ENCODE results near the gene TRAF4. TPM values are rescaled to one million over a fixed set of nuclear protein-coding genes. Genes with fewer than 3 reads are reported as not detected.

The TRAF4 gene
- total RNA-seq, 3 donors from 2014 or later, result 66.0 to 166 (median 126) TPM

- ATAC-seq, result peak; percentile 11
- peaks cover 47% of the 10 kb centered on the region for H3K4me1 ChIP-seq (ENCODE audit: low read depth)
- H3K36me3 ChIP-seq (ENCODE audit: low read depth), result no peaks in the 10 kb centered on the region
- H3K4me3 ChIP-seq, result peak overlapping the region; percentile 75
- no peaks in the 10 kb centered on the region for H3K9me3 ChIP-seq
- intact Hi-C loops (cut with DNase I, micrococcal nuclease), result no loop called here
- no peak for TF ChIP-seq CTCF (IDR thresholded peaks at IDR 0.05)
- peak; percentile 76 to 85 (median 83) for DNase-seq
Observed at GRCh38 chr17:28744104-28744971, 527 bp downstream of the TRAF4 start.

GRCh38 chr17:28744972-28745785, 1.4 kb downstream of the TRAF4 start:
- H3K4me1 ChIP-seq (ENCODE audit: low read depth), result peaks cover 49% of the 10 kb centered on the region
- DNase-seq, result peak; percentile 73 to 81 (median 74)
- peak; percentile 1 for ATAC-seq
- H3K9me3 ChIP-seq, result no peaks in the 10 kb centered on the region
- H3K36me3 ChIP-seq (ENCODE audit: low read depth), result no peaks in the 10 kb centered on the region
- no peak for TF ChIP-seq CTCF (IDR thresholded peaks at IDR 0.05)
- intact Hi-C loops (cut with DNase I, micrococcal nuclease), result no loop called here
- H3K4me3 ChIP-seq, result peak overlapping the region; percentile 75

- no peak for TF ChIP-seq CTCF (IDR thresholded peaks at IDR 0.05)
- Histone ChIP-seq H3K4me1 (ENCODE audit: low read depth) (peaks cover 49% of the 10 kb centered on the region), H3K36me3 (ENCODE audit: low read depth) (no peaks in the 10 kb centered on the region), H3K9me3 (no peaks in the 10 kb centered on the region), H3K4me3 (no peak overlapping the region)
- ATAC-seq (peak; percentile 18), DNase-seq (peak; percentile 51 to 78 (median 72))
- intact Hi-C loops (cut with DNase I, micrococcal nuclease), result no loop called here
Observed at GRCh38 chr17:28745786-28746411, 2.1 kb downstream of the TRAF4 start.

GRCh38 chr17:28746611-28747050, 2.8 kb downstream of the TRAF4 start:
- intact Hi-C loops (cut with DNase I, micrococcal nuclease), result no loop called here
- TF ChIP-seq CTCF (IDR thresholded peaks at IDR 0.05), result no peak
- Histone ChIP-seq H3K9me3 (no peaks in the 10 kb centered on the region), H3K36me3 (ENCODE audit: low read depth) (no peaks in the 10 kb centered on the region), H3K4me3 (no peak overlapping the region), H3K4me1 (ENCODE audit: low read depth) (peaks cover 49% of the 10 kb centered on the region)
- ATAC-seq, result peak; percentile 54
- peak; percentile 84 to 90 (median 84) for DNase-seq

- peak; percentile 16 for ATAC-seq
- no peak overlapping the region for H3K4me3 ChIP-seq
- intact Hi-C loops (cut with DNase I, micrococcal nuclease), result no loop called here
- TF ChIP-seq CTCF (IDR thresholded peaks at IDR 0.05), result no peak
- no peaks in the 10 kb centered on the region for H3K36me3 ChIP-seq (ENCODE audit: low read depth)
- H3K4me1 ChIP-seq (ENCODE audit: low read depth), result peaks cover 49% of the 10 kb centered on the region
- H3K9me3 ChIP-seq, result no peaks in the 10 kb centered on the region
- peak in 2 of 3 donors; percentile 74 to 83 for DNase-seq
Observed at GRCh38 chr17:28747051-28747691, 3.4 kb downstream of the TRAF4 start.

Measured in mucosa of descending colon (tissue), 3 donors.